Hepatocyte (in vitro differentiated cells): ENCODE data around the gene MYO1E. TPM values are rescaled to one million over a fixed set of nuclear protein-coding genes. Genes with fewer than 3 reads are reported as not detected.

Source experiments
- DNase-seq: peaks from one replicate; pipeline ENCODE4 v3.0.0-alpha.2; 2016; ENCODE audit warnings: low spot score
- H2AFZ ChIP-seq: fragments of 200-600 bp; sonication (generic); 2 replicates; pipeline ENCODE4 v1.6.0; 2016; ENCODE audit warnings: antibody characterized with exemption, mild to moderate bottlenecking
- H3K27ac ChIP-seq: fragments of 200-600 bp; sonication (generic); 2 replicates; pipeline ENCODE4 v1.5.1; 2016; ENCODE audit warnings: mild to moderate bottlenecking
- H3K27me3 ChIP-seq: fragments of 200-600 bp; sonication (generic); 2 replicates; pipeline ENCODE4 v1.6.1; 2016
- H3K36me3 ChIP-seq: fragments of 200-600 bp; sonication (generic); replicated peaks from 2 replicates; pipeline ENCODE4 v1.5.1; 2016; ENCODE audit warnings: low read depth; ENCODE audit not compliant: insufficient read depth
- H3K4me1 ChIP-seq: fragments of 200-600 bp; sonication (generic); 2 replicates; pipeline ENCODE4 v1.5.1; 2016; ENCODE audit warnings: mild to moderate bottlenecking, moderate library complexity; ENCODE audit not compliant: insufficient read depth
- H3K4me2 ChIP-seq: fragments of 200-600 bp; sonication (generic); 2 replicates; pipeline ENCODE4 v1.6.0; 2016
- H3K4me3 ChIP-seq: fragments of 200-600 bp; sonication (generic); 2 replicates; pipeline ENCODE4 v1.5.1; 2016; ENCODE audit warnings: mild to moderate bottlenecking
- H3K79me2 ChIP-seq: fragments of 200-600 bp; sonication (generic); 2 replicates; pipeline ENCODE4 v1.6.0; 2017; ENCODE audit warnings: mild to moderate bottlenecking
- H3K9me2 ChIP-seq: fragments of 200-600 bp; sonication (generic); replicated peaks from 2 replicates; pipeline ENCODE4 v1.6.0; 2017; ENCODE audit warnings: mild to moderate bottlenecking; ENCODE audit not compliant: insufficient read depth
- H3K9me3 ChIP-seq: fragments of 200-600 bp; sonication (generic); 2 replicates; pipeline ENCODE4 v1.5.1; 2016; ENCODE audit warnings: low read depth, mild to moderate bottlenecking
- H4K20me1 ChIP-seq: fragments of 200-600 bp; sonication (generic); 2 replicates; pipeline ENCODE4 v1.6.0; 2016; ENCODE audit warnings: mild to moderate bottlenecking; ENCODE audit not compliant: insufficient read depth, poor library complexity, severe bottlenecking
- EZH2 ChIP-seq: fragments of 200-600 bp; sonication (generic); IDR thresholded peaks from 2 replicates; pipeline ENCODE4 v1.6.1; 2016; ENCODE audit warnings: antibody characterized with exemption, mild to moderate bottlenecking, borderline replicate concordance
- EZH2phosphoT487 ChIP-seq: fragments of 200-600 bp; sonication (generic); IDR thresholded peaks from one replicate; pipeline ENCODE4 v1.6.1; 2018; ENCODE audit warnings: antibody characterized with exemption, mild to moderate bottlenecking, low read depth, moderate library complexity; ENCODE audit not compliant: unreplicated experiment, severe bottlenecking
- WGBS: methylation state at CpG from one replicate; pipeline ENCODE4 v1.1.6; 2016; ENCODE audit warnings: low lambda C conversion rate; ENCODE audit errors: missing lambda C conversion rate; 5-methylcytosine and 5-hydroxymethylcytosine counted together
- polyA plus RNA-seq: library from polyadenylated mRNA; unstranded; fragments of >200 nt; fragmentation: Nextera tagmentation; extraction: Ambion mirVana; gene quantifications from 2 replicates; pipeline ENCODE4 v1.2.1, GENCODE V29; 2016
- total RNA-seq: library from RNA; depleted of rRNA; stranded (reverse); fragments of >200 nt; gene quantifications from 2 replicates; pipeline ENCODE4 v1.2.3, GENCODE V29; 2014
- TF ChIP-seq, protein P1 (sequence below): fragments of 200-600 bp; sonication (generic); IDR thresholded peaks from 2 replicates; pipeline ENCODE4 v1.5.1; 2016; ENCODE audit warnings: antibody characterized with exemption, mild to moderate bottlenecking; ENCODE audit not compliant: poor library complexity

The MYO1E gene
- total and polyA plus RNA-seq, 2 experiments from 2014 or later, result 107 to 111 TPM

DNA sequence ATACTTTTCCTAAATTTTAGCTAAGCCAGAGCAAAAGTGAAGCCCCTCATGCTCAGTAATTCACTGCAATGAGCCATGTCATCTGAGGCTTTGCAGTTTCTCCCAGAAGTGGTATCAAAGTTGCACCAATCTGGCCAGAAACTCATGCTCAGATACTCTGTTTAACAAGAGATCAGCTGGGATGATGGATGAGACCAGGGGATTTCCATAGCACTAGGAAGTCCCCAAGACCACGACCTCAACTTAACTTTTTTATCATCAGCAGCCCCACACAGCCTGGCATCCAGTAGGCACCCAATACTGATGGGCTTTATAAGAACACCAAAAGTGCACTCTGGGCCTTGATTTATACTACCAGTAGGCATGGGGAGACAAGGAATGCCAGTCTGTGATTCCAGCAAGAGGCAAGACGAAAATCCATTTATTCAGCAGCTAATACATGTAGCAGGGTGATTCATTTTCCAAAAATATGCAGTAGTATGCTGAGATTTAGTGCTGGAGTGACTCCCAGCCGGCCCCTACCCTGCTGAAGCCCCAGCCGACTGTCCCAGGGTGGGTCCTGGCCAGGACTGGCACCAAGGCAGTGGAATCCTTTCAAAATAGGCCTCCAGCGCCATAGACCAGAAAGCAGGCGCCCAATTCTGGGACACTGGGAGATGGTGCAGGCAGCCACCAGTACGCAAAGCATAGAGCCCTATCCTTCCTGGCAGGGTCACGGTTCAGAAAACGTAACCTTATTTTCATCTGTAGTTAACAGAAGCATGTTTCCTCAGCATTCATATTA lies 166.6 kb downstream of the MYO1E start:
- no peak overlapping the region for H3K4me2 ChIP-seq
- no peak for TF ChIP-seq EZH2phosphoT487
- TF ChIP-seq, protein P1, sequence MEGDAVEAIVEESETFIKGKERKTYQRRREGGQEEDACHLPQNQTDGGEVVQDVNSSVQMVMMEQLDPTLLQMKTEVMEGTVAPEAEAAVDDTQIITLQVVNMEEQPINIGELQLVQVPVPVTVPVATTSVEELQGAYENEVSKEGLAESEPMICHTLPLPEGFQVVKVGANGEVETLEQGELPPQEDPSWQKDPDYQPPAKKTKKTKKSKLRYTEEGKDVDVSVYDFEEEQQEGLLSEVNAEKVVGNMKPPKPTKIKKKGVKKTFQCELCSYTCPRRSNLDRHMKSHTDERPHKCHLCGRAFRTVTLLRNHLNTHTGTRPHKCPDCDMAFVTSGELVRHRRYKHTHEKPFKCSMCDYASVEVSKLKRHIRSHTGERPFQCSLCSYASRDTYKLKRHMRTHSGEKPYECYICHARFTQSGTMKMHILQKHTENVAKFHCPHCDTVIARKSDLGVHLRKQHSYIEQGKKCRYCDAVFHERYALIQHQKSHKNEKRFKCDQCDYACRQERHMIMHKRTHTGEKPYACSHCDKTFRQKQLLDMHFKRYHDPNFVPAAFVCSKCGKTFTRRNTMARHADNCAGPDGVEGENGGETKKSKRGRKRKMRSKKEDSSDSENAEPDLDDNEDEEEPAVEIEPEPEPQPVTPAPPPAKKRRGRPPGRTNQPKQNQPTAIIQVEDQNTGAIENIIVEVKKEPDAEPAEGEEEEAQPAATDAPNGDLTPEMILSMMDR, result no peak
- TF ChIP-seq EZH2, result no peak
- 96% methylated on average over 9 of the region's 9 CpGs for WGBS
- no peaks in the 10 kb centered on the region for H3K9me2 ChIP-seq
- H3K4me3 ChIP-seq, result no peak overlapping the region
- H3K27me3 ChIP-seq, result no peaks in the 10 kb centered on the region
- H4K20me1 ChIP-seq, result no peaks in the 10 kb centered on the region
- no peaks in the 10 kb centered on the region for H3K79me2 ChIP-seq
- no peak overlapping the region for H3K27ac ChIP-seq
- no peak for DNase-seq
- H3K36me3 ChIP-seq, result no peaks in the 10 kb centered on the region
- no peaks in the 10 kb centered on the region for H3K9me3 ChIP-seq
- no peak overlapping the region for H2AFZ ChIP-seq
- H3K4me1 ChIP-seq, result no peaks in the 10 kb centered on the region

DNA sequence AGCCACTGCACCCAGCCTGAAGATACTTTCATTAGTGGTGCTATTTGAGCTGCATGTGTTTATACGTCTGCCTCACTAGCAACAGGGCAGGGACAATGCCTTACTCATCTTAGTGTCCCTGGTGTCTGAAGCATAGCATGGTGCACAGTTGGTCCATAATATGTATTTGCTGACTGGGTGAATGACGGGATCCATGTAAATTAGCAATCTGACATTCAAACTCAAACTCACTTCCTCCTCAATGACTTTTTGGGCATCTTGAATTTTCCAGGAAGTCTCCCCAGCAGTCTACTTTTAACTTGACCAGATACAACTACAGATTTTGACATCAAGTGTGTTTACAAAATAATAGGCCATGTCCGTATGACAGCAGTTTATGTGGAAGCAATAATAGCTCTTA lies 169.0 kb downstream of the MYO1E start:
- no peaks in the 10 kb centered on the region for H3K9me3 ChIP-seq
- no peak overlapping the region for H3K4me3 ChIP-seq
- no peak overlapping the region for H2AFZ ChIP-seq
- 84% methylated on average over 3 of the region's 3 CpGs for WGBS
- H3K9me2 ChIP-seq, result no peaks in the 10 kb centered on the region
- TF ChIP-seq EZH2 (no peak), EZH2phosphoT487 (no peak)
- TF ChIP-seq, protein P1, result no peak
- DNase-seq, result no peak
- no peaks in the 10 kb centered on the region for H3K79me2 ChIP-seq
- H4K20me1 ChIP-seq, result no peaks in the 10 kb centered on the region
- H3K4me1 ChIP-seq, result no peaks in the 10 kb centered on the region
- no peak overlapping the region for H3K27ac ChIP-seq
- H3K36me3 ChIP-seq, result no peaks in the 10 kb centered on the region
- H3K27me3 ChIP-seq, result no peaks in the 10 kb centered on the region
- H3K4me2 ChIP-seq, result no peak overlapping the region

DNA sequence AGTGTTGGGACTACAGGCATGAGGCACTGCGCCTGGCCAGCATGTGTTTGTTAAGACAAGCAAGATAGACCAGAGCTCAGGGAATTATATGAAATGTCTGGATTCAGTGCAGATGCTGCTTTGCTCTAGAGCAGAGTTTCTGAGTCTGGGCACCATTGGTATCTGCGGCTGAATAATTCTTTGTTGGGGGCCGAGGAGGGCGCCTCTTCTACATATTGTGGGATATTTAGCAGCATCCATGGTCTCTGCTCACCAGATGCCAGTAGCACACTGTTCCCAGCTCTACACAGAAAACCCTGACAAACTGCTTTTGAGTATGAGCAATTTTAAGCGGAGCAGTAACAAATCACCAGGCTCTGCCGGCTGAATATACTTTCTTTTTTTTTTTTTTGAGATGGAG lies 169.7 kb downstream of the MYO1E start:
- 89% methylated on average over 6 of the region's 6 CpGs for WGBS
- Histone ChIP-seq H3K9me2 (no peaks in the 10 kb centered on the region), H3K4me3 (no peak overlapping the region), H3K27ac (no peak overlapping the region), H3K27me3 (no peaks in the 10 kb centered on the region), H2AFZ (no peak overlapping the region), H3K4me1 (no peaks in the 10 kb centered on the region), H3K4me2 (no peak overlapping the region), H4K20me1 (no peaks in the 10 kb centered on the region), H3K79me2 (no peaks in the 10 kb centered on the region), H3K36me3 (no peaks in the 10 kb centered on the region), H3K9me3 (no peaks in the 10 kb centered on the region)
- TF ChIP-seq EZH2phosphoT487, result no peak
- no peak for DNase-seq

GRCh38 chr15:59200560-59200959 lies 172.1 kb downstream of the MYO1E start:
- peak overlapping the region; percentile 89 for H3K27ac ChIP-seq
- TF ChIP-seq, protein P1, result no peak
- TF ChIP-seq EZH2 (no peak), EZH2phosphoT487 (no peak)
- no peaks in the 10 kb centered on the region for H3K4me1 ChIP-seq
- H3K27me3 ChIP-seq, result no peaks in the 10 kb centered on the region
- DNase-seq, result no peak
- no peaks in the 10 kb centered on the region for H4K20me1 ChIP-seq
- no peak overlapping the region for H2AFZ ChIP-seq
- H3K79me2 ChIP-seq, result no peaks in the 10 kb centered on the region
- no peaks in the 10 kb centered on the region for H3K9me2 ChIP-seq
- WGBS, result 82% methylated on average over 9 of the region's 9 CpGs
- H3K36me3 ChIP-seq, result no peaks in the 10 kb centered on the region
- no peak overlapping the region for H3K4me2 ChIP-seq
- no peak overlapping the region for H3K4me3 ChIP-seq
- no peaks in the 10 kb centered on the region for H3K9me3 ChIP-seq
